Esophagus muscularis mucosa (tissue), 4 donors: Measurements from ENCODE around the gene SLC6A19. TPM values are rescaled to one million over a fixed set of nuclear protein-coding genes. Genes with fewer than 3 reads are reported as not detected.

ENCODE experiments used
- DNase-seq: peaks from one replicate; pipeline ENCODE4 v3.0.0-alpha.2; 2017; ENCODE audit errors: extremely low spot score
- H3K27ac ChIP-seq, 4 donors: fragments of 200-600 bp; sonication (generic); replicated peaks in 1 of 4; 1 replicate in 3 of 4; 2 replicates in 1 of 4; pipeline ENCODE4 v1.5.1; 2016 to 2019; ENCODE audit warnings: mild to moderate bottlenecking in 1 of 4
- H3K27me3 ChIP-seq, 4 donors: fragments of 200-600 bp; sonication (generic); one replicate each; pipeline versions ENCODE4 v1.5.1 to v1.6.0; 2016 to 2019
- H3K36me3 ChIP-seq, 4 donors: fragments of 200-600 bp; sonication (generic); one replicate each; pipeline ENCODE4 v1.5.1; 2016 to 2019
- H3K4me1 ChIP-seq, 4 donors: fragments of 200-600 bp; sonication (generic); one replicate each; pipeline ENCODE4 v1.5.1; 2016 to 2019
- H3K4me3 ChIP-seq, 4 donors: fragments of 200-600 bp; sonication (generic); 1 replicate in 2 of 4; 2 replicates in 2 of 4; pipeline ENCODE4 v1.5.1; 2016 to 2019; ENCODE audit warnings: mild to moderate bottlenecking in 4 of 4, moderate library complexity in 1 of 4
- H3K9me3 ChIP-seq, 4 donors: fragments of 200-600 bp; sonication (generic); 1 replicate in 3 of 4; 2 replicates in 1 of 4; pipeline ENCODE4 v1.5.1; 2016 to 2019
- CTCF ChIP-seq, 3 experiments: fragments of 200-600 bp in 2 of 3; fragments of 450-650 bp in 1 of 3; sonication (generic) in 2 of 3; IDR thresholded peaks; one replicate each; pipeline ENCODE4 v1.5.1; 2017 to 2019; ENCODE audit warnings: antibody characterized with exemption in 3 of 3, mild to moderate bottlenecking in 2 of 3, moderate library complexity in 1 of 3
- EP300 ChIP-seq: sonication (generic); formaldehyde crosslinking; IDR thresholded peaks from one replicate; pipeline ENCODE4 v1.6.1; 2017; ENCODE audit warnings: antibody characterized with exemption
- POLR2A ChIP-seq: fragments of 450-650 bp; IDR thresholded peaks from one replicate; pipeline ENCODE4 v1.6.1; 2017; ENCODE audit warnings: antibody characterized with exemption, moderate library complexity, mild to moderate bottlenecking, low read depth
- POLR2AphosphoS5 ChIP-seq, 2 donors: sonication (generic); formaldehyde crosslinking; IDR thresholded peaks; one replicate each; pipeline ENCODE4 v1.6.1; 2017; ENCODE audit warnings: antibody characterized with exemption in 2 of 2
- WGBS: methylation state at CpG from one replicate; pipeline ENCODE4 v1.1.5; 2018; 5-methylcytosine and 5-hydroxymethylcytosine counted together
- intact Hi-C: fragments of 100-400 bp; cut with DNase I; formaldehyde crosslinking; loops from one replicate; pipeline ENCODE4 v1.15.1; 2023
- total RNA-seq, 4 donors: library from RNA; depleted of rRNA; stranded (reverse); fragments of >200 nt; gene quantifications; one replicate each; pipeline versions ENCODE4 v1.1.0 to v1.2.1, GENCODE V29; 2016

SLC6A19 gene
- total RNA-seq, 4 donors from 2014 or later = not detected

GRCh38 chr5:1270933-1271914, 69.8 kb downstream of the SLC6A19 start:
- intact Hi-C loops = no loop called here
- DNase-seq = no peak
- 91% methylated on average over 25 of the region's 39 CpGs for WGBS
- no peak overlapping the region for H3K4me3 ChIP-seq
- no peak overlapping the region for H3K27ac ChIP-seq
- no peaks in the 10 kb centered on the region for H3K4me1 ChIP-seq
- no peaks in the 10 kb centered on the region for H3K27me3 ChIP-seq
- H3K9me3 ChIP-seq = no peaks in the 10 kb centered on the region
- TF ChIP-seq EP300 (no peak), POLR2A (no peak), CTCF (IDR thresholded peaks at IDR 0.05) (no peak), POLR2AphosphoS5 (IDR thresholded peaks at IDR 0.05) (no peak)
- H3K36me3 ChIP-seq = no peaks in the 10 kb centered on the region

GRCh38 chr5:1272201-1272600, 70.8 kb downstream of the SLC6A19 start:
- no peaks in the 10 kb centered on the region for H3K4me1 ChIP-seq
- H3K27ac ChIP-seq = no peak overlapping the region
- H3K4me3 ChIP-seq = no peak overlapping the region
- no peaks in the 10 kb centered on the region for H3K36me3 ChIP-seq
- intact Hi-C loops = no loop called here
- TF ChIP-seq EP300 = no peak
- no peak for TF ChIP-seq CTCF (IDR thresholded peaks at IDR 0.05)
- TF ChIP-seq POLR2AphosphoS5 (IDR thresholded peaks at IDR 0.05) = no peak
- no peak for TF ChIP-seq POLR2A
- 94% methylated on average over 15 of the region's 21 CpGs for WGBS
- DNase-seq = no peak
- no peaks in the 10 kb centered on the region for H3K27me3 ChIP-seq
- H3K9me3 ChIP-seq = no peaks in the 10 kb centered on the region

- no peak for DNase-seq
- H3K4me3 ChIP-seq = no peak overlapping the region
- intact Hi-C loops = no loop called here
- no peak overlapping the region for H3K27ac ChIP-seq
- no peaks in the 10 kb centered on the region for H3K4me1 ChIP-seq
- H3K9me3 ChIP-seq = peaks cover 0 to 5% (median 0%) of the 10 kb centered on the region in 4 donors
- H3K36me3 ChIP-seq = no peaks in the 10 kb centered on the region
- no peaks in the 10 kb centered on the region for H3K27me3 ChIP-seq
- TF ChIP-seq CTCF (IDR thresholded peaks at IDR 0.05) = no peak
- no peak for TF ChIP-seq POLR2A
- TF ChIP-seq POLR2AphosphoS5 (IDR thresholded peaks at IDR 0.05) = no peak
- no peak for TF ChIP-seq EP300
- WGBS = 90% methylated on average over 11 of the region's 20 CpGs
Observed at GRCh38 chr5:1273745-1274144, 72.3 kb downstream of the SLC6A19 start.

- Histone ChIP-seq H3K4me3 (no peak overlapping the region), H3K27ac (no peak overlapping the region), H3K27me3 (no peaks in the 10 kb centered on the region), H3K9me3 (peaks cover 0 to 12% (median 4%) of the 10 kb centered on the region in 4 donors), H3K36me3 (no peaks in the 10 kb centered on the region), H3K4me1 (no peaks in the 10 kb centered on the region)
- WGBS = 85% methylated on average over 11 of the region's 16 CpGs
- TF ChIP-seq EP300 (no peak), CTCF (IDR thresholded peaks at IDR 0.05) (no peak), POLR2AphosphoS5 (IDR thresholded peaks at IDR 0.05) (no peak), POLR2A (no peak)
- no peak for DNase-seq
- intact Hi-C loops = no loop called here
Observed at GRCh38 chr5:1274471-1274870, 73.1 kb downstream of the SLC6A19 start.

Other genes with a start within 250 kb of the SLC6A19 start
- 1 to 10 TPM; 3.0 to 6.6 (median 5.4) TPM for gene NKD2, start 192.8 kb upstream of the SLC6A19 start, total RNA-seq
- 10 to 100 TPM; 21.6 to 35.8 (median 25.4) TPM for gene SLC12A7, start 89.5 kb upstream of the SLC6A19 start, total RNA-seq
- not detected for gene SLC6A18, start 23.8 kb downstream of the SLC6A19 start, total RNA-seq
- not detected for gene TERT, start 93.5 kb downstream of the SLC6A19 start, total RNA-seq
- 100 to 1,000 TPM in 3 of 4 donors, 10 to 100 TPM in 1; 96.9 to 139 (median 126) TPM for gene CLPTM1L, start 143.5 kb downstream of the SLC6A19 start, total RNA-seq
- gene SLC6A3, start 243.8 kb downstream of the SLC6A19 start, total RNA-seq = under 1 TPM in 1 of 4 donors, not detected in 3; 0.06 TPM